ENCODE results near the gene POU2F3.

Gene POU2F3

GRCh38 chr11:120306519-120307242 is 66.7 kb downstream of the POU2F3 start:
- TF ChIP-seq GATA1 (IDR thresholded peaks at IDR 0.05; ENCODE audit: low read depth, low read length) (no peak), POLR2A (IDR thresholded peaks at IDR 0.05; ENCODE audit: low read length) (no peak)
- DNase-seq: peak in 1 of 2 experiments; percentile 6

- no peak for DNase-seq
- TF ChIP-seq POLR2A (IDR thresholded peaks at IDR 0.05; ENCODE audit: low read length) (no peak), GATA1 (IDR thresholded peaks at IDR 0.05; ENCODE audit: low read depth, low read length) (no peak)
These were observed 67.5 kb downstream of the POU2F3 start for GRCh38 chr11:120307476-120307875.

DNA sequence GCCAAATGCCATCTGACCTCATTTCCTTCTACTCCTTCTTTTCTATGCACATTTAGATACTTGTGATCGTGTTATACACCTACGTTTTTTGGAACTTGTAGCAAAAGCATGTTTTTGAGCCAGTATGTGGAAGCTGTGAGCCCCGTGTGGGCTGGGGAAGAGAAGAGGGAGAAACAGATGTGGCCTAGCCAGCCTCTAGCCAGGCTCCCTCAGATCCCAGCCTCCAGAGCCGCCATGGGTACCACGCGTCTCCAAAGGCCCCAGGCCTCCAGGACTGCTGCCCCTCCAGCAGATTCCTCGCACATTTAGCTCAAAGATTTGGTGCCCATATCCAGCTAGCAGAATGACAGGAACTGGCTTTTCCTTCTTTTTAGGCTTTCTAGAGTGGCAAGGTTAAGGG is 68.1 kb downstream of the POU2F3 start:
- no peak for DNase-seq
- TF ChIP-seq GATA1 (IDR thresholded peaks at IDR 0.05; ENCODE audit: low read depth, low read length): no peak
- TF ChIP-seq POLR2A (IDR thresholded peaks at IDR 0.05; ENCODE audit: low read length): no peak

- no peak for DNase-seq
- TF ChIP-seq POLR2A (IDR thresholded peaks at IDR 0.05; ENCODE audit: low read length) (no peak), GATA1 (IDR thresholded peaks at IDR 0.05; ENCODE audit: low read depth, low read length) (no peak)
These were observed 70.9 kb downstream of the POU2F3 start for GRCh38 chr11:120310870-120311269.

DNA sequence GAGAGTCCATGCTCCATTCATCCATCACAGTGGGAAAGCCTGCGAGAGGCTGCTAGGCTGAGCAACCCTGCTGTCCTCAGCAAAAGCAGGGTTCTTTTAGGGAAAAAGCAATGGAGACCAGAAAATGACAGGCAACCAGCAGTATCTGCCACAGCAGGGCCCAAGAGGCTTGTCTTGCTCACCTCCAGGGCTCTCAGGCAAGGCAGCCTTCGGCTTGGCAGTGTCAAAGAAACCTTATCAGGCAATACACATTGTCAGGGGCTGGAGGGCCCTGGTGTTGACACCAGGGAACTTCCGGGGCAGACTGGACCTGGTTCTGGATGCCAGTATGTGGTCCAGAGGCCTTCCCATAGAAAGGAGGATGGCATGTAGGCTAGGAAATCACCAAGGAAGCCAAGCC is 74.9 kb downstream of the POU2F3 start:
- no peak for DNase-seq
- TF ChIP-seq GATA1 (IDR thresholded peaks at IDR 0.05; ENCODE audit: low read depth, low read length) (no peak), POLR2A (IDR thresholded peaks at IDR 0.05; ENCODE audit: low read length) (no peak)

DNA sequence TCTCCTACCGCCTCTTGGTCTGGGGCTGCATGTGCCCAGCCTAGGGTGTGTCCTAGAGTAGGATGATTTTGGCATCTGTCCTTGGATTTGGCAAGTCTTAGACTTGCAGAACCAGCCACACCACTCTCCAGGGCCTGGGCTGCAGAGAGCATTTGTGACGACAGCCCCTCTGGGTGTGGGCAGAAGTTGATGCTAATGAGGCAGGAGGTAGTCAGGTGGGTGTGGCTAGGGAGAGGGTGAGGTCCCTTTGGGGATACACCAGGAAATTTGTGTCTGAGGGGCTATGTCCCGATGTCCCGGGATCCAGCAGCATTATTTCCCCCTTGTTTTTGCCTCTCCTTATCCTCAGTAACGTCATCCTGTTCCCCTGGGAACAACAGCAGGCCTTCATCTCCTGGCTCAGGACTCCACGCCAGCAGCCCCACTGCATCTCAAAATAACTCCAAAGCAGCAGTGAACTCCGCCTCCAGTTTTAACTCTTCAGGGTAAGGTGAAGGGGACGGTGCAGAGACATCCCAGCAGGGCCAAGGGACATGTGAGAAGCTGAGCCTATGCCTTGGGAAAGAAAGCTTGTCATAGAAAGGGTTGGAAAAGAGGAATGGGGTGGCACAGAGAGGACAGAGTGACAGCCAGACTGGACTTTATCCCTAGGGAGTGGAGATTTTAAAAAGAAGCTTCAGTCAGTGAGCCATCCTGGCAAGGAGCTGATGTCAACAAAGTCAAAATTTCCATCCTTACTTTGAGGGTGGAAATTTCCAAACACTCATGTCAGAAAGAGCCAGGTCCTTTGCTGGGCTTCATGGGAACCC is 77.1 kb downstream of the POU2F3 start:
- TF ChIP-seq GATA1 (IDR thresholded peaks at IDR 0.05; ENCODE audit: low read depth, low read length) (no peak), POLR2A (IDR thresholded peaks at IDR 0.05; ENCODE audit: low read length) (no peak)
- DNase-seq: no peak

DNA sequence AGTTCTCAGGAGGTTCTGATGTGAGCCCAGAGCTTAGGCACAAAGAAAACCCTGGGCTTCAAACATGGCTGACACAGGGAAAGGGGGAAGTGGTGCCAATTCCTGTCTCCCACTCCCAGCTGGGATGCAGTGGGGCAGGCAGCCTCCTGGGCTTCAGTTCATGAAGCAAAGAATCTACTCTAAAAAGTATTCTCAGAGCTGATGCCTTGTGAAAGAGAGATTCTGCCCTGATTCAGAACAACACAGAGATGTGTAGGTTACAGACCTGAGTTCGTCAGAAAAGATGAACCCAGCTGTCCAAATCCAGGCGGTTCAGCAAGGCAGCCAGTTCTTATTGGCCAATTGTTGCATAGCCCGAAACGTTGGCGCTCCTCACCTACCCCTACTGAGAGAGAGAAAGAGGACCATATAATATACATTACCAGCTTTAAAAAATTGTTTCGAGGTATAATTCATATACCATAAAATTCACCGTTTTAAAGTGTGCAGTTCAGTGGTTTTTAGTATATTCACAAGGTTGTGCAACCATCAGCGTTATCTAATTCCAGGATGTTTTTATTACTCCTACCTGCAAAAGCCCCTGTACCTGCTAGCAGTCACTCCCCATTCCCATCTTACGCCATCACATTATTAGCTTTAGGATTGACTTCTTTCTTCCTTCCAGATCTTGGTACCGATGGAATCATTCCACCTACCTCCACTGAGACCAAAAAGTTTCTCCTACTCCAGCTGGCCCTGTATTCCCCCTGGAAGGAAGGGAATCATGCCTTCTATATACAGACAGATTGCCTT is 77.9 kb downstream of the POU2F3 start:
- no peak for DNase-seq
- no peak for TF ChIP-seq POLR2A (IDR thresholded peaks at IDR 0.05; ENCODE audit: low read length)
- TF ChIP-seq GATA1 (IDR thresholded peaks at IDR 0.05; ENCODE audit: low read depth, low read length): no peak

DNA sequence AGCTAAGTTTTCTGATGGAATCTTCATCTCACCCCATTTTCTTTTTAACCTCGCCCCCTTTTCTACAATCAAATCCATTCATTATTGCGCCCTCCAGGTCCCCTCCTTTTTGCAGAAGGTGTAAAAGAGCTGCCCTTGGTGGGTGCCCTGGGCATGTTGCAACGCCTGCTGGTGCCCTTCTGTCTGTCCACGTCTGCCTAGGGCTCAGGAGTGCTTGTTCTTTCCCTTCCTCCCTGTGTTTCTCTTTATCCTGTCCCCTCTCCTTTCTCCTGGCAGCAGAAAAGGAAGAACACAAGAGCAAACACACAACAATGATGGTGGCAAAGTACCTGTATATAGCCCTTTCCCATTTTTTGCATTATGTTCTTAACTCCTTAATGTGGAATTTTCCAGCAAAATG is 79.0 kb downstream of the POU2F3 start:
- TF ChIP-seq POLR2A (IDR thresholded peaks at IDR 0.05; ENCODE audit: low read length): no peak
- TF ChIP-seq GATA1 (IDR thresholded peaks at IDR 0.05; ENCODE audit: low read depth, low read length): no peak
- no peak for DNase-seq

GRCh38 chr11:120324932-120325810 is 85.2 kb downstream of the POU2F3 start, which contains the start of gene TLCD5:
TSS of gene TLCD5 (plus strand) at chr11:120325299. CDS start at chr11:120327442, 2,143 bp downstream.
- no peak for TF ChIP-seq POLR2A (IDR thresholded peaks at IDR 0.05; ENCODE audit: low read length)
- no peak for TF ChIP-seq GATA1 (IDR thresholded peaks at IDR 0.05; ENCODE audit: low read depth, low read length)
- DNase-seq: no peak

- TF ChIP-seq POLR2A (IDR thresholded peaks at IDR 0.05; ENCODE audit: low read length) (no peak), GATA1 (IDR thresholded peaks at IDR 0.05; ENCODE audit: low read depth, low read length) (no peak)
- DNase-seq: no peak
These were observed 86.3 kb downstream of the POU2F3 start for GRCh38 chr11:120326228-120326627.

- DNase-seq: no peak
These were observed 86.9 kb downstream of the POU2F3 start for GRCh38 chr11:120326845-120327281.

DNA sequence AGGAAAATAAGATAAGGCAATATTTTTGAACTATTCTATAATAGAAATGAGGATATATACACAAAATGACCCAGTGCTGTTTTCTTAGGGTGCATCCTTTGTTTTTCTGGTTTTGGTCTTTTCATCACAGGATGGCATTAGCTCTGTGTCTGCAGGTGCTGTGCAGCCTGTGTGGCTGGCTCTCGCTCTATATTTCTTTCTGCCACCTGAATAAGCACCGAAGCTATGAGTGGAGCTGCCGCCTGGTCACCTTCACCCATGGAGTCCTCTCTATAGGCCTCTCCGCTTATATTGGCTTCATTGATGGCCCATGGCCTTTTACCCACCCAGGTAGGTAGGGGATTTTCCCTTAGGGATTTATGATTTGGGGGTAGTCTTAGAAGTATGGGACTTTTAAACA is 87.4 kb downstream of the POU2F3 start:
- no peak for DNase-seq
- TF ChIP-seq GATA1 (IDR thresholded peaks at IDR 0.05; ENCODE audit: low read depth, low read length): no peak
- TF ChIP-seq POLR2A (IDR thresholded peaks at IDR 0.05; ENCODE audit: low read length): no peak

More at GRCh38 chr11:120326845-120327281, 86.9 kb downstream of the POU2F3 start:
- TF ChIP-seq GATA1 (IDR thresholded peaks at IDR 0.05; ENCODE audit: low read depth, low read length): no peak
- no peak for TF ChIP-seq POLR2A (IDR thresholded peaks at IDR 0.05; ENCODE audit: low read length)

DNA sequence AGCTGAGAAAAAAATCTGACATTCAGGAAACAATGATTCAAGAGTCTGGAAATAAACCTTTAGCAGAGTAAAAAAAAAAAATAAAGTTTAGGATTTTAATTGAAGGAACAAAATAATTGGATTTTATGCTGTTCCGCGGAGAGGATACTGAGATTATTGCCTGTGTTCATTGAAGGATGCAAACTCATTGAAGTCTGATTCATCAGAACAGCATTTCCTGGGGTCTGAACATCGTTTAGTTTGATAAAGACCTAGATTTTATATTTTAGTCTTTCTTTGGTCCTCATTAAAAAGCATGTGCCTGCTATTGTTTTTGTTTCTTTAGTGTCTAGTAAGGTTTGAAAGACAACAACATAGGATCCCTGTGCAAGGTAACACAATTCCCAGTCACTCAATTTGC is 89.6 kb downstream of the POU2F3 start:
- DNase-seq: no peak
- TF ChIP-seq GATA1 (IDR thresholded peaks at IDR 0.05; ENCODE audit: low read depth, low read length): no peak
- TF ChIP-seq POLR2A (IDR thresholded peaks at IDR 0.05; ENCODE audit: low read length): no peak

Measured in erythroblast (primary cell).